HUES48 (cell line): ENCODE data around the gene KRTAP5-7.
A peak's percentile ranks its signal among the peaks of the same experiment; 100 is the strongest.
"Not testable (repeated sequence)": the region's sequence is repeated elsewhere in the genome, so short reads cannot be mapped to it uniquely, and the experiment has no call there.

Experiments
- H3K27ac ChIP-seq: one replicate; pipeline ENCODE4 v1.7.0; 2013; ENCODE audit warnings: low read depth, low read length, inconsistent platforms
- H3K27me3 ChIP-seq: 2 replicates; pipeline ENCODE4 v1.6.1; 2013; ENCODE audit warnings: mild to moderate bottlenecking, low read length; ENCODE audit not compliant: control insufficient read depth, insufficient read depth
- H3K36me3 ChIP-seq: 2 replicates; pipeline ENCODE4 v1.6.1; 2013; ENCODE audit warnings: low read length; ENCODE audit not compliant: control insufficient read depth, insufficient read depth
- H3K4me1 ChIP-seq: 2 replicates; pipeline ENCODE4 v1.6.1; 2013; ENCODE audit warnings: mild to moderate bottlenecking, low read length; ENCODE audit not compliant: control insufficient read depth, insufficient read depth
- H3K4me3 ChIP-seq: 2 replicates; pipeline ENCODE4 v1.5.1; 2013; ENCODE audit warnings: mild to moderate bottlenecking, low read depth, low read length
- H3K9ac ChIP-seq: 2 replicates; pipeline ENCODE4 v1.6.1; 2013; ENCODE audit warnings: mild to moderate bottlenecking, low read depth, low read length, moderate library complexity
- H3K9me3 ChIP-seq: 2 replicates; pipeline ENCODE4 v1.6.1; 2013; ENCODE audit warnings: low read length; ENCODE audit not compliant: control insufficient read depth, insufficient read depth

Gene KRTAP5-7

GRCh38 chr11:71518506-71519471 lies 8.3 kb upstream of the KRTAP5-7 start:
- Histone ChIP-seq H3K9me3 (no peaks in the 10 kb centered on the region), H3K4me3 (no peak overlapping the region), H3K36me3 (no peaks in the 10 kb centered on the region), H3K27me3 (no peaks in the 10 kb centered on the region), H3K4me1 (no peaks in the 10 kb centered on the region), H3K9ac (no peak overlapping the region), H3K27ac (no peak overlapping the region)

GRCh38 chr11:71519546-71519945 lies 7.5 kb upstream of the KRTAP5-7 start:
- Histone ChIP-seq H3K4me3 (no peak overlapping the region), H3K36me3 (no peaks in the 10 kb centered on the region), H3K27me3 (no peaks in the 10 kb centered on the region), H3K9ac (no peak overlapping the region), H3K9me3 (no peaks in the 10 kb centered on the region), H3K27ac (no peak overlapping the region), H3K4me1 (no peaks in the 10 kb centered on the region)

DNA sequence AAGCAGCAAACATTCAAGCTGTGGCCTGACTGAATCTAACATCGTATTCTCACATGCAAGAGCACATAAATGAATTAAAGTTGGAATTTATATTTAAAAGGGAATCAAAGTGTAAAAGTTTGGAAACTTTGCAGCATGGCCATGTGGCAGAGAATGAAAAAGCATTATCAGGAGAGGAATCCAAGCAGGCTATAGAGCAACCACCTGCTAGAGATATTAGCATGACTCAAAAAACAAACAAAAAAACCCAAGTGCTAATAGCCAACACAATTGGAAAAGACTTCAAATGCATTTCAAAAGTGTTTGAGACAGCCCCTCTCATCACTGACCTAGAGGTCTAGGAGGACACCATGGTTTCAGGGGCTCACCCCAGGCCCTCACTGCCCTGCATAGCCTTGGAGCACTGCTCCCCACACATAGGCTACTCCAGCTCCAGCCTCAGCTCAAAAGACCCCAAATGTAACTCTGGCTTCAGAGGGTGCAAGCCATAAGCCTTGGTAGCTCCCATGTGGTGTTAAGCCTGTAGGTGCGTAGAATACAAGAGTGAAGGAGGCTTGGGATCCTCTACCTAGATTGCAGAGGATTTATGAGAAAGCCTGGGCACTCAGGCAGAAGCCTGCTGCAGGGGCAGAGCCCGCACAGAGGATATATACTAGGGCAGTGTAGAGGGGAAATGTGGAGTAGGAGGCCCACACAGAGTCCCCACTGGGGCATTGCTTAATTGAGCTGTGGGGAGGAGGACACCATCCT lies 1.7 kb upstream of the KRTAP5-7 start:
- Histone ChIP-seq H3K27ac (no peak overlapping the region), H3K36me3 (no peaks in the 10 kb centered on the region), H3K4me3 (no peak overlapping the region), H3K4me1 (no peaks in the 10 kb centered on the region), H3K27me3 (no peaks in the 10 kb centered on the region), H3K9me3 (no peaks in the 10 kb centered on the region), H3K9ac (no peak overlapping the region)

GRCh38 chr11:71525938-71526495 lies 1.1 kb upstream of the KRTAP5-7 start:
- H3K27ac ChIP-seq: no peak overlapping the region
- no peak overlapping the region for H3K9ac ChIP-seq
- no peaks in the 10 kb centered on the region for H3K36me3 ChIP-seq
- H3K27me3 ChIP-seq: no peaks in the 10 kb centered on the region
- H3K4me3 ChIP-seq: no peak overlapping the region
- no peaks in the 10 kb centered on the region for H3K9me3 ChIP-seq
- no peaks in the 10 kb centered on the region for H3K4me1 ChIP-seq

GRCh38 chr11:71527576-71528210 lies 626 bp downstream of the KRTAP5-7 start:
- Histone ChIP-seq H3K4me1 (no peaks in the 10 kb centered on the region), H3K27ac (no peak overlapping the region), H3K9me3 (no peaks in the 10 kb centered on the region), H3K36me3 (no peaks in the 10 kb centered on the region), H3K4me3 (no peak overlapping the region), H3K27me3 (no peaks in the 10 kb centered on the region), H3K9ac (no peak overlapping the region)

GRCh38 chr11:71530602-71531001 lies 3.5 kb downstream of the KRTAP5-7 start:
- H3K4me1 ChIP-seq: no peaks in the 10 kb centered on the region
- H3K36me3 ChIP-seq: no peaks in the 10 kb centered on the region

GRCh38 chr11:71532036-71532610 lies 5.1 kb downstream of the KRTAP5-7 start:
- Histone ChIP-seq H3K9ac (no peak overlapping the region), H3K36me3 (no peaks in the 10 kb centered on the region), H3K4me3 (no peak overlapping the region), H3K9me3 (no peaks in the 10 kb centered on the region), H3K27me3 (no peaks in the 10 kb centered on the region), H3K4me1 (no peaks in the 10 kb centered on the region), H3K27ac (no peak overlapping the region)

More at GRCh38 chr11:71530602-71531001, 3.5 kb downstream of the KRTAP5-7 start:
- Histone ChIP-seq H3K27ac (no peak overlapping the region), H3K4me3 (no peak overlapping the region), H3K9ac (no peak overlapping the region), H3K9me3 (no peaks in the 10 kb centered on the region), H3K27me3 (no peaks in the 10 kb centered on the region)

GRCh38 chr11:71534711-71535608 lies 7.9 kb downstream of the KRTAP5-7 start:
- not testable (repeated sequence) for H3K27me3 ChIP-seq, H3K4me1 ChIP-seq, H3K9me3 ChIP-seq, H3K36me3 ChIP-seq, H3K4me3 ChIP-seq, H3K9ac ChIP-seq
- peak overlapping the region; percentile 10 for H3K27ac ChIP-seq

DNA sequence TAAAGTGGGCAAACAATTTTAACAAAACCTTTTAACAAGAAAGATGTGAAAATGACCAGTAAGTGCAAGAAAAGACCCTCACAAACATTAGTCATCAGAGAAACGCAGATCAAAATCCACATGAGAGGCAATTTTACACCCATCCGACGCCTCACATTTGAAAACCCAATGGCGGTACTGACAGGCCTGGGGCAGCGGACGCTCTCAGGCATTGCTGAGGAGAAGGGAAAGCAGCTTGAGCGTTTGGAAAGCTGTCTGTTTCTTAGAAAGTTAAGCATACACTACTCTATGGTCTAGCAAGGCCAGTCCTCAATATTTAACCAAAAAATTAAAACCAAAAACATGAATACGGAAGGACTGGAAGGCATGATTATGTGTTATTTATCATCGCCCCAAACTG lies 8.8 kb downstream of the KRTAP5-7 start:
- no peaks in the 10 kb centered on the region for H3K36me3 ChIP-seq
- no peak overlapping the region for H3K9ac ChIP-seq
- H3K4me3 ChIP-seq: no peak overlapping the region
- no peaks in the 10 kb centered on the region for H3K9me3 ChIP-seq
- no peak overlapping the region for H3K27ac ChIP-seq
- H3K27me3 ChIP-seq: no peaks in the 10 kb centered on the region
- H3K4me1 ChIP-seq: no peaks in the 10 kb centered on the region

DNA sequence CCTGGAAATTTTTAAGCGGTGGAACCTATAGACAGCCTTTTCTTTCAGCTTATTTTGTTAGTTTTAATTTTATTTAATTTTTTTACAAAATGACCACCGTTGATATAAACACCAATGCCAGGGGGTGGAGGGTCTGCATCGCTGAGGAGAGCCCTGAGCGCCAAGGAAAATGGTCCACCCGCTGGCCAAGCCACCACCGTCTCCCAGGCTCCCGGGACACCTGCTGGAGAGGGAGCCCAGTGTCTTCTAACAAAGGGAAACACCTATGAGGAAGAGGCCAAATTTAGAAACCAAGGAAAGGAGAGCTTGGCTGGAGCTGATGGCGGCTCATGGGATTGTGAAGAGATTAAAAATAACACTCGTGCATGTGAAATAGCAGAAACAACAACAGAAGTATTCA lies 10.5 kb downstream of the KRTAP5-7 start:
- Histone ChIP-seq H3K9ac (no peak overlapping the region), H3K27ac (no peak overlapping the region), H3K36me3 (no peaks in the 10 kb centered on the region), H3K9me3 (no peaks in the 10 kb centered on the region), H3K27me3 (no peaks in the 10 kb centered on the region), H3K4me3 (no peak overlapping the region), H3K4me1 (no peaks in the 10 kb centered on the region)
